SK-N-SH (cell line): ENCODE results near the gene CASZ1.

ENCODE experiments used
- CHD2 ChIP-seq: fragments of 150-350 bp; IDR thresholded peaks from 2 replicates; pipeline ENCODE4 v1.6.1; 2018; ENCODE audit warnings: low read length; ENCODE audit not compliant: partially characterized antibody
- EP300 ChIP-seq, 2 experiments: IDR thresholded peaks; 2 replicates each; pipeline versions ENCODE4 v1.4.0 to v1.6.1; 2012; ENCODE audit warnings: borderline replicate concordance in 1 of 2, low read depth in 1 of 2, low read length in 1 of 2
- EZH2phosphoT487 ChIP-seq: fragments of 200-600 bp; sonication (generic); IDR thresholded peaks from 2 replicates; pipeline ENCODE4 v1.6.1; 2017; ENCODE audit warnings: low read depth, mixed run types, mild to moderate bottlenecking, antibody characterized with exemption, moderate library complexity, borderline replicate concordance
- FOSL2 ChIP-seq: IDR thresholded peaks from 2 replicates; pipeline ENCODE4 v1.4.0; 2012; ENCODE audit warnings: low read depth, mild to moderate bottlenecking, moderate library complexity, borderline replicate concordance
- FOXJ3 ChIP-seq: sonication (generic); formaldehyde crosslinking; IDR thresholded peaks from 2 replicates; pipeline ENCODE4 v1.5.1; 2020; ENCODE audit warnings: mild to moderate bottlenecking, missing genetic modification reagents
- GATA2 ChIP-seq: sonication (generic); formaldehyde crosslinking; IDR thresholded peaks from 2 replicates; pipeline ENCODE4 v1.5.0; 2020; ENCODE audit warnings: mild to moderate bottlenecking, missing genetic modification reagents
- JUND ChIP-seq: IDR thresholded peaks from 2 replicates; pipeline ENCODE4 v1.4.0; 2012
- RFX5 ChIP-seq: IDR thresholded peaks from 2 replicates; pipeline ENCODE4 v1.6.1; 2012; ENCODE audit warnings: mild to moderate bottlenecking, improper control_type of control experiment, low read length
- SIN3A ChIP-seq: IDR thresholded peaks from 2 replicates; pipeline ENCODE4 v1.6.1; 2012; ENCODE audit warnings: low read depth, mild to moderate bottlenecking, low read length, moderate library complexity, borderline replicate concordance
- TCF12 ChIP-seq: IDR thresholded peaks from 2 replicates; pipeline ENCODE4 v1.4.0; 2012
- TF ChIP-seq, protein P1 (sequence below): fragments of 200-600 bp; sonication (generic); IDR thresholded peaks from 2 replicates; pipeline ENCODE4 v1.6.1; 2017; ENCODE audit warnings: antibody characterized with exemption, mild to moderate bottlenecking, moderate library complexity
- TF ChIP-seq, protein P2 (sequence below): IDR thresholded peaks from 2 replicates; pipeline ENCODE4 v1.4.0; 2012; ENCODE audit warnings: low read depth
- TF ChIP-seq, protein P3 (sequence below): IDR thresholded peaks from 2 replicates; pipeline ENCODE4; 2012

DNA sequence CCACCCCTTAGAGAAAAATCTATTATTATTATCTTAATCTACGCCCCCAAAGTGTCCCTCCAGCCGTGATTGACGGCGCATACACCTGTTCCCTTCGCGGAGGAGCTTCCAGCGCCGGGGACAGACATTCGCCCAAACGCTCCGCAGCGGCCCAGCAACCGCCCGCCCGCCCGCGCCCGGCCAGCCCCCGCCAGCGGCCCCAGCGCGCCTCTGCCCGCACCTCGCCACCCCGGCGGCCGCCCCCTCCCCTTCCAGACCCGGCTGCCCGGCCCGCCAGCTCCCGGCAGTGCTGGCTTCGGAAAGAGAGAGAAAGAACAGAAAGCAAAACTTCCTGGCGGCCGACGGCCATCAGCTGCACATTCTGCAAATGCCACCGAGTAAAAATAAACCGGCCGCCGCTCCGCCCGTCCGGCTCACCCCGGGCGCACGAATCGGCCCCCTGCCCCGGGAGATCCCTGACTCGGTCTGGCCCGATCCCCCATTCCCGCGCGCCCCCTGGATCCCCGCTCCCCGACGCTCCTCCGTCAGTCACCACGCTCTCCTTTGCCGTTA lies 1.6 kb downstream of the CASZ1 start:
- TF ChIP-seq, protein P1, sequence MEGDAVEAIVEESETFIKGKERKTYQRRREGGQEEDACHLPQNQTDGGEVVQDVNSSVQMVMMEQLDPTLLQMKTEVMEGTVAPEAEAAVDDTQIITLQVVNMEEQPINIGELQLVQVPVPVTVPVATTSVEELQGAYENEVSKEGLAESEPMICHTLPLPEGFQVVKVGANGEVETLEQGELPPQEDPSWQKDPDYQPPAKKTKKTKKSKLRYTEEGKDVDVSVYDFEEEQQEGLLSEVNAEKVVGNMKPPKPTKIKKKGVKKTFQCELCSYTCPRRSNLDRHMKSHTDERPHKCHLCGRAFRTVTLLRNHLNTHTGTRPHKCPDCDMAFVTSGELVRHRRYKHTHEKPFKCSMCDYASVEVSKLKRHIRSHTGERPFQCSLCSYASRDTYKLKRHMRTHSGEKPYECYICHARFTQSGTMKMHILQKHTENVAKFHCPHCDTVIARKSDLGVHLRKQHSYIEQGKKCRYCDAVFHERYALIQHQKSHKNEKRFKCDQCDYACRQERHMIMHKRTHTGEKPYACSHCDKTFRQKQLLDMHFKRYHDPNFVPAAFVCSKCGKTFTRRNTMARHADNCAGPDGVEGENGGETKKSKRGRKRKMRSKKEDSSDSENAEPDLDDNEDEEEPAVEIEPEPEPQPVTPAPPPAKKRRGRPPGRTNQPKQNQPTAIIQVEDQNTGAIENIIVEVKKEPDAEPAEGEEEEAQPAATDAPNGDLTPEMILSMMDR = no peak
- TF ChIP-seq EP300 (IDR thresholded peaks at IDR 0.05; ENCODE audit: borderline replicate concordance in 1 of 2, low read depth in 1 of 2, low read length in 1 of 2) (no peak), FOXJ3 (CRISPR knock-in tag) (no peak), SIN3A (no peak), JUND (no peak), TCF12 (no peak), EZH2phosphoT487 (no peak), FOSL2 (no peak), CHD2 (no peak), GATA2 (CRISPR knock-in tag) (no peak), RFX5 (no peak)
- TF ChIP-seq, protein P2, sequence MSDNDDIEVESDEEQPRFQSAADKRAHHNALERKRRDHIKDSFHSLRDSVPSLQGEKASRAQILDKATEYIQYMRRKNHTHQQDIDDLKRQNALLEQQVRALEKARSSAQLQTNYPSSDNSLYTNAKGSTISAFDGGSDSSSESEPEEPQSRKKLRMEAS = no peak
- TF ChIP-seq, protein P3, sequence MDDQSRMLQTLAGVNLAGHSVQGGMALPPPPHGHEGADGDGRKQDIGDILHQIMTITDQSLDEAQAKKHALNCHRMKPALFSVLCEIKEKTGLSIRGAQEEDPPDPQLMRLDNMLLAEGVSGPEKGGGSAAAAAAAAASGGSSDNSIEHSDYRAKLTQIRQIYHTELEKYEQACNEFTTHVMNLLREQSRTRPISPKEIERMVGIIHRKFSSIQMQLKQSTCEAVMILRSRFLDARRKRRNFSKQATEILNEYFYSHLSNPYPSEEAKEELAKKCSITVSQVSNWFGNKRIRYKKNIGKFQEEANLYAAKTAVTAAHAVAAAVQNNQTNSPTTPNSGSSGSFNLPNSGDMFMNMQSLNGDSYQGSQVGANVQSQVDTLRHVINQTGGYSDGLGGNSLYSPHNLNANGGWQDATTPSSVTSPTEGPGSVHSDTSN = no peak
